HG03457 (cell line): ENCODE results near the gene SREBF1.

Experiments used
- ATAC-seq: cut with Tn5 transposase; IDR thresholded peaks from one replicate; pipeline ENCODE4 v1.9.1; 2021; ENCODE audit warnings: moderate number of reproducible peaks; ENCODE audit not compliant: unreplicated experiment

SREBF1 gene

GRCh38 chr17:17859909-17860765 is 23.4 kb upstream of the SREBF1 start:
- no peak for ATAC-seq

- no peak for ATAC-seq
Measured at GRCh38 chr17:17857496-17857895, 20.7 kb upstream of the SREBF1 start.

GRCh38 chr17:17856386-17856785 is 19.6 kb upstream of the SREBF1 start:
- no peak for ATAC-seq

GRCh38 chr17:17855976-17856375 is 19.2 kb upstream of the SREBF1 start:
- no peak for ATAC-seq

- ATAC-seq = no peak
Measured at GRCh38 chr17:17853811-17854447, 17.1 kb upstream of the SREBF1 start.

GRCh38 chr17:17852930-17853329 is 16.1 kb upstream of the SREBF1 start:
- ATAC-seq = no peak

- ATAC-seq = no peak
Measured at GRCh38 chr17:17851103-17852002, 14.6 kb upstream of the SREBF1 start.

GRCh38 chr17:17849845-17850373 is 13.1 kb upstream of the SREBF1 start:
- no peak for ATAC-seq

GRCh38 chr17:17849147-17849820 is 12.5 kb upstream of the SREBF1 start:
- no peak for ATAC-seq

- ATAC-seq = no peak
Measured at GRCh38 chr17:17848311-17849082, 11.7 kb upstream of the SREBF1 start.

- ATAC-seq = no peak
Measured at GRCh38 chr17:17847726-17848125, 10.9 kb upstream of the SREBF1 start.

- no peak for ATAC-seq
Measured at GRCh38 chr17:17847118-17847689, 10.4 kb upstream of the SREBF1 start.

- no peak for ATAC-seq
Measured at GRCh38 chr17:17846645-17847044, 9.9 kb upstream of the SREBF1 start.

GRCh38 chr17:17846003-17846402 is 9.2 kb upstream of the SREBF1 start:
- ATAC-seq = no peak

- no peak for ATAC-seq
Measured at GRCh38 chr17:17845046-17845775, 8.4 kb upstream of the SREBF1 start.

- no peak for ATAC-seq
Measured at GRCh38 chr17:17844500-17844899, 7.7 kb upstream of the SREBF1 start.

- no peak for ATAC-seq
Measured at GRCh38 chr17:17844079-17844478, 7.3 kb upstream of the SREBF1 start.

- no peak for ATAC-seq
Measured at GRCh38 chr17:17843096-17843495, 6.3 kb upstream of the SREBF1 start.
